Stimulated activated CD8-positive, alpha-beta memory T cell treated with anti-CD3 and anti-CD28 coated beads, Interleukin-4, amount 100 ng/mL, for 1 hour (primary cell): ENCODE data around the gene ZNF385B.

Source experiments
- DNase-seq, 2 donors: peaks; one replicate each; pipeline ENCODE4 v3.0.0-alpha.2; 2020; ENCODE audit warnings: low read depth in 2 of 2, low spot score in 1 of 2

The ZNF385B gene

DNA sequence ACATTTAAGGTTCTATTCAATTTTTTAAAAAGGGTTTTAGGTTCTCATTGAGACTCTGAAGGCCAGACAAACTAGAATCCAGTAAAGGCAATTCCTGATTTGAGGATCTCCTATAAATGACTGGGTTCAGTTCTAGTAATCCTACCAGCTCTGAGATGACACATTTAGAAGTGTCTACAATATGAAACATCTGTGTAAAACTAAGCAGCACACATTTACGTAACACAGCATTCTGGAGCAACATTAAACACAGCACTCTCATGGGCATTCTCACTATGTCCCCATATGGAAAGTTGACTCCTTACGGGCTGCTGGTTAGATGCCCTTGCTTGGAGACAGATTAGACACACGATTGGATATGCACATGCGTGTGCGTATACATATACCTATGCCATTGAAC lies 114.4 kb downstream of the ZNF385B start:
- DNase-seq: no peak

DNA sequence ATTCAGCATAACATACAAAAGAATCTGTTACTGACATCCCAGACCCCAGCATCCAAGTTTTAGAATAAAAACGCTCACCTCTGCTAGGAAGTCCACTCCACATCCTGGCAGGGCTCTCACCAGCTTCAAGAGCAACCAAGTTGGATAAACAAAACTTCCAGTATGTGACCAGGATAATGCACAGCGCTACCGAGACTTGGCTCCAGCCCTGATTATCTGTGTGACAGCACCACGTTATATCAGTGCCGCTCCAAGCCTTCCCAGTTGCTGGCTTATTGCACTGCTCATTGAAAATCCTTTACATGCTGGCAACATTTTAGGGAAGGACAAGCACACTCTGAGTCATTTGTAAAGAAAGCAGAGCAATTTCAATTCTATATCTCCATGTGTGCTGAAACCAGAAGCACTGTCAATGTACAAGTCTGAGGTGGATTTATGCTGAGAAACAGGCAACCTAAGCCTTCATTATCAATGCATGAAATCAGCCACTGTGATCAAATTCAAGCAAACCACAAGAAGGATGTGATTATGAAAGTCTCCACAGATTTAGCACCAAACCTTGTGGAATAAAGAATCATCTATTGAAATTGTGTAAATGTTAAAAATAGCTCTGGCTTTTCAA lies 115.7 kb downstream of the ZNF385B start:
- no peak for DNase-seq

- no peak for DNase-seq
These were observed 117.0 kb downstream of the ZNF385B start for GRCh38 chr2:179744401-179744800.

DNA sequence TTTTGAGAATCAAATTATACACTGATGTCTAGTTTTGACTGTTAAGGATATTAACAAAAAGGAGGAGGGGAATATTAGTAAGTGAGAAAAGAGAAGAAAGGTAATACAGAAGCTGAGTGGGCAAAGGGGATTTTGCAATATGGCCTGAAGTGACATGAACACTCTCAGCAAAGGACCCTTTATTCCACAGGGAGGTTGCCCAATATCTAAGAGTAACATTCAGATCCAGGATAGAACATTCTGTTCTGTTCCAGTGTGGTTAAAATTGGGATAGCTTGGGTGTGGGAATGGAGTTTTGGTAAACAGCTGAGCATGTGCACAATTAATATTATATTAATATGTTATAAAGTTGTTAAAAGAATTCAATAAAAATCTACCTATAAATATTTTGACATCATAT lies 120.1 kb downstream of the ZNF385B start:
- DNase-seq: no peak

GRCh38 chr2:179729966-179730365 lies 131.4 kb downstream of the ZNF385B start:
- no peak for DNase-seq

DNA sequence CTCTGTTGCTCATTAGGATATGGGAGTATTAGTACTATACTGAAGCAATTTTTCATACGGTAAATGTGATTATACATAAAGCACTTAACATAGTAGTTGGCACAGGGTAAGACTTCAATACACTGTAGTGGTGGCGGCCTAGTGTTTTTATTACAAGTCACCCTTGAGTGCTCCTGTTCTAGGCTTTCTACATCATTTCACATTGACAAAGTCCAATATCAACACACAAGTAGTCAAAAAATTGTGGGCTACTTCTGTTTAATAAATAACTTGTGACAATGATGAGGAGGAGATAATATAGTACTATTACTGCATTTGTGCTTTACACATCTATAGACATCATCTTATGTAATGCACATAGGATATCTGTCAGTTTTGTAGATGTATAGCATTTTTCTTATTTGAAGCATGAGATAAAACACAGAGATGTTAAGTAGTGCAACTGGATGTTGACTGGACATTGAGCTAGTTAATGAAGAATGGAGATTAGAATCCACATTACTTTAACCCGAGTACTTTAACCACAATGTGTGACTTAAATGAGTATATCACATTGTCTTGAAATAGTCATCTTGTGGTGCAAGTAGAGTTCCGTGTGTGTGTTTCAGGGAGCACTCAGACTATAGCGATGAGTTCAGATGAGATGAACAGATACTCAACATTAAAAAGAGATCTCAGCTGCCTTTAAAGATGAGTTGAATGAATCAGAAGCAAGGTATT lies 134.8 kb downstream of the ZNF385B start:
- no peak for DNase-seq

DNA sequence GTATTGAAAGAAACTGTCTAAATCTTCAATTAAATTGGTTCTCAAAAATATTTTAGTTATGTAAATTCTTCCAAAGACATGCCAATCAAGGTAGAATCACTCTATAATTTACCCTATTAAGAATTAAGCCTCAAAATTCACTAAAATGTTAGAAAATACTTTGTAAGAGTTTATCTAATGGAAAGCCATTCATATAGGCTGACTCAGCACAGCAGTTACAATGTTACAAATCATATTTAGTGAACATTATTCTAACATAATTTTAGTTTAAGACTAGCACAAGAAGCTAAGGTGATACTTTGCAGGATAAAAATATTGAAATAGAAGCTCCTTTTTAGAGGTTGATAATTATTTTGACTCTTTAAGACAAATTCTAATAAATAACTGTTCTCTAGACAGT lies 137.0 kb downstream of the ZNF385B start:
- DNase-seq: no peak

DNA sequence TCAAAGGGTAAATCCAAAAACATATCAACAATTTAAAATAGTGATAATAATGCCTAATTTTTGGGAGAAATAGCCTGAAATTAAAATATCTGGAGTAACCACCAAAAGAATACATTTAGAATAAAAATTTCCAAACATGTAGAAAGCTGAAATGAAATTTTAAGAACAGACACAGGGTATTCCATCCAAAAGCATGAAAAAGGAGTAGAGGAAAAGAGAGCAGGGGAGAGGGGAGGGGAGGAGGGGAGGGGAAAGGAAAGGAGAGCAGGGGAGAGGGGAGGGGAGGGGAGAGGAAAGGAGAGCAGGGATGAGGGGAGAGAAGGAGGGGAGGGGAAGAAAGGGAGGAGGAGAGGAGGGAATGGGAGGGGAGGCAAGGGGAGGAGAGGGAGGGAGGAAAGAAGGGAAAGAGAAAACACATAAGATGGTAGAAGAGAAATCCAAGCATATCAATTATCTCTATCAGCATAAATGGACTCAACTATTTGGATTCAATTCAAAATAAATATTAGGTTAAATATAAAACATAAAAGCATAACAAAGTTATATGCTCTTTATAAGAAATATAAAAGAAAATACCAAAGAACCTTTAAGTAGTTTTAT lies 141.1 kb downstream of the ZNF385B start:
- DNase-seq: no peak

- DNase-seq: no peak
These were observed 145.5 kb downstream of the ZNF385B start for GRCh38 chr2:179715871-179716270.

DNA sequence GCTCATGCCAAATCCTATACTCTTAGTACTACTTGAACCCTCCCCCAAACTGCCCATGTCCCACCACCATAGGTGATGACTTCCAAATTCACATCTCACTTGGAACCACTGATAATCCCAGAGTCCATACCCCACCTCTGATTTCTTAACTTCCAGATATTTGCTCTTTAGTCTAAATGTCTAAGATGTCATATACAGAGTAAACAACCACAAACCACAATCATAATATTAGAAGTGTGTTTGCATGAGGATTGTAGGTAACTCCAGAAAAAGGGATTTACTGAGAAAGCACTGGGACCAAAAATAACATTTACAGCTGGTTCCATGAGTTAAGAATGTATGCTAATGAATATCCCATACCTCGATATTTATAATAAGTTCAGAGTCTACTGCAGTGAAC lies 146.2 kb downstream of the ZNF385B start:
- no peak for DNase-seq

- no peak for DNase-seq
These were observed 148.6 kb downstream of the ZNF385B start for GRCh38 chr2:179712825-179713224.

- DNase-seq: no peak
These were observed 150.0 kb downstream of the ZNF385B start for GRCh38 chr2:179711375-179711774.

DNA sequence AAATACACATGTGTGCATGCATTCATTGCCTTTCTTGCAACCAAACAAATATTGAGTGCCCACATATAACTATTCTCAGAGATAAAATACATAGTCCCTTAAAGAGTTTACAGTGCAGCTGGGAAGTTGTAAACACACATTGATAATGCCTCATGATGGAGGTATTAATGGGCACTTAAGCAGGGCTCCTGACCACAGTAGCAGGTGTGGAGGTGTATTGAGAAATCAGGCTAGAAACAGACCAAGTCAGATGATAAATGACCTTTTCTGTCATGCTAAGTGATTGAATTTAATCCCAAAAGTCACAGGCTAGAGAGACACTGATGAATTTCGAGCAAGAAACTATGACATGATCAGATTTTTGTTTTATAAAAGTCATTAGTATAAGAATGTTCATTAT lies 157.7 kb downstream of the ZNF385B start:
- DNase-seq: no peak

- DNase-seq: no peak
These were observed 158.5 kb downstream of the ZNF385B start for GRCh38 chr2:179702912-179703311.

GRCh38 chr2:179701524-179702110 lies 159.8 kb downstream of the ZNF385B start:
- no peak for DNase-seq

- DNase-seq: no peak
These were observed 165.9 kb downstream of the ZNF385B start for GRCh38 chr2:179695486-179695885.

GRCh38 chr2:179694963-179695362 lies 166.4 kb downstream of the ZNF385B start:
- no peak for DNase-seq

GRCh38 chr2:179692610-179693009 lies 168.8 kb downstream of the ZNF385B start:
- DNase-seq: no peak

DNA sequence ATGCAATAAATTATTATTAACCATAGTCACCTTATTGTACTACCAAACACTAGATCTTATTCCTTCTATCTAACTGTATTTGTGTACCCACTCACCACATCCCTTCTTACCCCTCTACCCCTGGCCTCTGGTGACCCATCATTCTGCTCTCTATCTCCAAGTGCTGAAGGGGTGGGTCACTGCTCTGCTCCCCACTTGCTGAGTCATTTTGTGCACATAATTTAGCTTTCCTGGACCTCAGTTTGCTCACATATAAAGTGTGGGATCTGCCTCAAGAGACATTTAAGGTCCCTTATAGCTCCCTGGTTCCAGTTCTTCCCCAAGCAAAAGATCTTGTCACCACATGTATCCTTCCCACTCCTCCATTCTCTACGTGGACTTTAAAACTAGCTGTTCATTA lies 169.4 kb downstream of the ZNF385B start:
- DNase-seq: no peak

DNA sequence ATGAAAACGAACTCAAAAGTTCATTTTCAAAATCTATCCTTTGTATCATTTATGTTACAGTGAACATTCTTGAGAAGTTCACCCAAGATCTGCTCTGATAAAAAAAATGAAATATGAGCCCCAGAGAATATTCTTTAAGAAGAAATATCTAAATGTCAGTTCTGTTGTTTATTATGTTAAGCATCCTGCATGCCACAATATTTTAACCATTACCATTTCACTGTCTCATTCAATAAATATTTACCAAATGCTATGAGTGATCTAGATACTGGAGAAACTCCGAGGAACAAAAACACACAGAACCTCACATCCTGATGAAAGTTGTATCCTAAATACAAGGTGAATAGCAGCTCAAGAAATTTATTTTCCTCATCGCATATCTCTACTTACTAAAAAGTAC lies 170.2 kb downstream of the ZNF385B start:
- no peak for DNase-seq

- no peak for DNase-seq
These were observed 174.6 kb downstream of the ZNF385B start for GRCh38 chr2:179686718-179687342.

- no peak for DNase-seq
These were observed 175.3 kb downstream of the ZNF385B start for GRCh38 chr2:179686069-179686468.
